HG03108 (cell line): ENCODE results near the gene ACBD6.
"Not testable (repeated sequence)": the region's sequence is repeated elsewhere in the genome, so short reads cannot be mapped to it uniquely, and the experiment has no call there.

Experiments
- ATAC-seq: cut with Tn5 transposase; IDR thresholded peaks from one replicate; pipeline ENCODE4 v1.9.1; 2021; ENCODE audit warnings: moderate library complexity; ENCODE audit not compliant: unreplicated experiment

The ACBD6 gene

DNA sequence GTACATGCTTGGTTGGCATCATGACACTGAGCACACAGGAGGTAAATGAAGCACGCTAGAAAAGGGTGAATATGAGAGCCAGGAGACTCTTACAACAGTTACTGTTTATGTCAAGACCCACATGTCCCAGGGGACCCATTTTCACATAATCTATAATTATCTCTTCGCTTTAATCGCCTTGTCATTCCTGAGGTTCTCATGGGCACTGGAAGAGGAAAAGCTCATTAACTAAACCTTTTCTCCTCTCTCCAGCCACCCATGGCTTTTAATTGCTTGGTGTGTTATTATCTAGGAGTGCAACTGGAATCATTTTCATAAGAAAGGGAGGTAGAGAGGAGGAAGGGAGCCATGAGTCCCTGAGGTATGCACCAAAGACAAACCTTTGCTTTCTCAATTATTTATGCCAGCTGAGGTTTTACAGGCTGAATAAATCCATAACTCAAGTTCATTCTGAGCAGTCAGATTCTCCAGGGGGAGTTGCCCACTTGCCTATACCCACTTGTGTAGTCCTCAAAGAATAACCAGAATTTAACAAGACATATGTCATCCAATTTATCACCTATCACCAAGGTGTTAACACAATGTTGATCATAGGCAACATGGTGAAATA, 77.4 kb downstream of the ACBD6 start:
- no peak for ATAC-seq

DNA sequence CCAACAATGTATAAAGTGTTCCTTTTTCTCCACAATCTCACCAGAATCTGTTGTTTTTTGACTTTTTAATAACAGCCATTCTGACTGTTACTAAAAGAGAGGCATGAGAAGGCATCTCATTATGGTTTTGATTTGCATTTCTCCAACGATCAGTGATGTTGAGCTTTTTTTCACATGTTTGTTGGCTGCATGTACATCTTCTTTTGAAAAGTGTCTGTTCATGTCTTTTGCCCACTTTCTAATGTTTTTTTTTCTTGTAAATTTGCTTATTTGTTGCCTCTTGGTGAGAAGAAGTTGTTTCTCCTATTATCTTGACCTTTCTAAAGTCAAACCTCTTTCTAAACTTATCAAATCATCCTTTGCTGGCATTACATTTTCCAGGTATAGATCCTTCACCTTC, 80.8 kb downstream of the ACBD6 start:
- no peak for ATAC-seq

DNA sequence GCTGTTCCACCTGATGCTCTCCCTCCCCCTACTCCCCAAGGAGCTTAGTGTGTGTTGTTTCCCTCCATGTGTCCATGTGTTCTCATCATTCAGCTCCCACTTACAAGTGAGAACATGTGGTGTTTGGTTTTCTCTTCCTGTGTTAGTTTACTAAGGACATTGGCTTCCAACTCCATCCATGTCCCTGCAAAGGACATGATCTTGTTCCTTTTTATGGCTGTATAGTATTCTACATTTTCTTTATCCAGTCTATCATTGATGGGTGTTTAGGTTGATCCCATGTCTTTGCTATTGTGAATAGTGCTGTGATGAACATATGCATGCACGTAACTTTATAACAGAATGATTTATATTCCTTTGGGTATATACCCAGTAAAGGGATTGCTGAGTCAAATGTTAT, 81.2 kb downstream of the ACBD6 start:
- ATAC-seq, result not testable (repeated sequence)

DNA sequence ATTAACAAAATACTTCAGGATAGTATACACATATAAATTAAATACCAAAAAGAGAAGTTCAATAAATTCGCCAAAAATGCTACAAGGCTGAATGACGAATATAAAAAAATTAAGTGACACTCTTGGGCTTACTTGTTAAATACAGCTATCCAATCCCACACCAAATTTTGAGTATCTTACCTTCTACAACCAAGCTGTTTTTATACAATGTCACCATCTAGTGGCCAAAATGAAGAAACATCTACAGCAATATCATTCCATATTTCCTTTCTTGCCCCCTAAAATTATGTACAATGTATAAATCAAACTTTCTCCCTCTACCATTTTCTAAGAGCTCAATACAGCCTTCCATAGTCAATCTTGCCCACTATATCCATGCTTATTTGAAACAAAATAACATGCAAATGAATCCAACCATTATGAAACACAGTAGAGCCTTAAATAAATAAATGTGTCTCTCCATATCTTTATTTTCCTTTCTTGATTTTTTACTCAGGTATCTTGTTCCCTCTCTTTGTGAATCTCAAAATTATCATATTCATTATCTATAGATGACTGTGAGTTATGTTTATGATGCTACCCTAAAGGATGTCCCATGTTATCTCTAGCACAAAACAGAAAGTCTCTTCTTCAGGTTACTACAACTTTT, 86.3 kb downstream of the ACBD6 start:
- ATAC-seq, result no peak

DNA sequence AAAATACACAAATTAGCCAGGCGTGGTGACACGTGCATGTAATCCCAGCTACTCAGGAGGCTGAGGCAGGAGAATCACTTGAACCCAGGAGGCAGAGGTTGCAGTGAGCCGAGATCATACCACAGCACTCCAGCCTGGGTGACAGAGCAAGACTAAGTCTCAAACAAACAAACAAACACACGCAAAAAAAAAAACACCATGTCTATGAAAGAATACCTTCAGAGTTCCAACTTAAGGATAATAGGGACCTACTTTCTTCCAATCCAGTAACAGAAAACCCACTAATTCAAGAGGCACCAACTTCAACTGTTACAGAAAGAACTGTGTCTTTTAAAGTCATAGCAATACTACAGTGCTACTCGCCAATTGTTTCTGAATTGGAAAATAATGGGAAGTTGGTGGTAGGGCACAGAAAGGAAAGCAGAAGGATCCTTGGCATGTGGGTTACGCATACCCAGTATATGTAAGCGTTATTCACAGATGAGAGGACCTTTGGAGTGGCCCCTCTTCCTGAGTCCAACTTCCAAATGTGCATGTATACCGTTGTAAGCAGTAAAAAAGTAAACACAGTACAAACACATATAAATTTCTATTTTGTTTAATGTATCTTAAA, 87.0 kb downstream of the ACBD6 start:
- ATAC-seq, result no peak

DNA sequence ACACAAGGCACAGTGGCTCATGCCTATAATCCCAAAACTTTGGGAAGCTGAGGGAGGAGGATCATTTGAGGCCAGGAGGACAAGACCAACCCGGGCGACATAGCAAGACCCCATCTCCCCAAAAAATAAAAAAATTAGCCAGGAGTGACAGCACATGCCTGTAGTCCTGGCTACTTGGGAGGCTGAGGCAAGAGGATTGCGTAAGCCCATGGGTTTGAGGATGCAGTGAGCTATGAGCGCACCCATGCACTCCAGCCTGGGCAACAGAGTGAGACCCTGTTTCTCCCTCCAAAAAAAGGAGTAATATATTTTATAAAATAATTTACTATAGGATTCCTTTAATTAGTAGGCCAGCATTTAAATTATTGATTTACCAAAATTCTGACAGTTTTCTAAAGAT, 89.8 kb downstream of the ACBD6 start:
- no peak for ATAC-seq

DNA sequence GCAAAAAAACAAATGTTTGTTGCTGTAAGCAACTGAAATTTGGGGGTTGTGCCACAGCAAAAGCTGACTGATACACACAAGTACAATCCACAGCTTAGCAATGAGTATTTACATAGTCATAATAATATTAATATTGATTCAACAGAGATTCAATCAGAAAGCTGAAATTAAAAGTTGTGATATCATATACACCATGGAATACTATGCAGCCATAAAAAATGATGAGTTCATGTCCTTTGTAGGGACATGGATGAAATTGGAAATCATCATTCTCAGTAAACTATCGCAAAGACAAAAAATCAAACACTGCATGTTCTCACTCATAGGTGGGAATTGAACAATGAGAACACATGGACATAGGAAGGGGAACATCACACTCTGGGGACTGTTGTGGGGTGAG, 94.2 kb downstream of the ACBD6 start:
- ATAC-seq, result not testable (repeated sequence)

DNA sequence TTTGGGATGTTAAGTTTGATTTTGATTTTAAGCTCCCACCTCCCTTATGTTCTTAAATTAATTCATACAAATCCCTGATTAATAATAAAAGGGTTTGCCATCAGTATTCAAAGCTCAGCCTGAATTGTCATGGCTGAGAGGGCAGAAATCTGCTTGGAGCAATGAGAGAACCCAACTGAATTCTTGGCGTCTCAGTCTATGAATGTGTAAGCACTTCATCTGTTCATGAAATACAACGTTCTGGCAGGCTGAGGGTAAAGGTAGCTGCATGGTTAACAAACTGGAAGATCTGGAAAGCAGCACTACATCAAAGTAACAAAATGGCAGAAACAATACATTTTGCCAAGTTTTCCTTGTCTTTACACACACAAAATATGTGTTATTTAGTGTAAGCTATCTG, 95.3 kb downstream of the ACBD6 start:
- no peak for ATAC-seq

DNA sequence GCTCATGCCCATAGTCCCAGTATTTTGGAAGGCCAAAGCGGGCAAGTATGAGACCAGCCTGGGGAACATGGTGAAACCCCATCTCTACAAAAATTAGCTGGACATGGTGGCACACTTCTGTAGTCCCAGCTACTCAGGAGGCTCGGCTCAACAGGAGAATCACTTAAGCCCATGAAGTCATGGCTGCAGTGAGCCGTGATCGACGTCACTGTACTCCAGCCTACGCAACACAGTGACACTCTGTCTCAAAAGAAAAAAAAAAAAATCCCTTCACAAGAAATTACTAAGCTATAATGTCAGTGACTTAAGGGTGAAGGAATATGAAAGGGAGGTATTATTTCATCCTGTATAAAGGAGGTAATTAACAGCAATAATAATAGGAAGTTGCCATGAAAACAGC, 99.8 kb downstream of the ACBD6 start:
- no peak for ATAC-seq

DNA sequence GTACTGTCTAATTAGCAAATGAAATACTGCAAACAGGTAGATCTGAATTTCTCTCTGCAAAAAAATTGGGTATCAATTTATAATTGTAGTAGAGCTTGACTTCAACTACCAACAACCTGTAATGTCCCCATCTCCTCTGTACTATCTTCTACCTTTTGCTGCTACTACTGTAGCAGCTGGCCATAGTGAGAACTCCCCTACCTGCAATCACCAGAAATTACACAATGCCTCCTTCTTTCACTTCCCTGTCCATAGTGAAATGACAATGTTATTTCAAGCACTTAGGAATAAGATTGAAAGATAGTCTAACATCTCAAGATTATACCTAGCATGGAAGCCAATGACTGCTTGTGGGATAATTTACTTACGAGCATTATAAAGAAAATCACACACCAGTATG, 100.4 kb downstream of the ACBD6 start:
- ATAC-seq, result no peak

DNA sequence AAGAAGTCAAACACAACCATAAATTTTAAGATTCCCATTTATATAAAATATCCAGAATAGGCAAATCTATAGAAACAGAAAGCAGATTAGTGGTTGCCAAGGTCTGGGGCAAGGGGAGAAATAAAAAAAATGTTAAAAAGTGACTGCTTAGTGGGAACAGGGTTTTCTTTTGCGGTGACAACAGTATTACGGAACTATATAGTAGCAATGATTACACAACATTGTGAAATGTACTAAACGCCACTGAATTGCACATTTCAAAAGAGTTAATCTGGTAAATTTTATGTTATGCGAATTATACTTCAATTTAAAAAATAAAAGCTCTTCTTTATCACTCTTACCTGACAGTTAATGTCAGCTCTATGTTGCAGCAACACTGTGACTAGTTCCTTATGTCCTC, 105.2 kb downstream of the ACBD6 start:
- ATAC-seq, result no peak

DNA sequence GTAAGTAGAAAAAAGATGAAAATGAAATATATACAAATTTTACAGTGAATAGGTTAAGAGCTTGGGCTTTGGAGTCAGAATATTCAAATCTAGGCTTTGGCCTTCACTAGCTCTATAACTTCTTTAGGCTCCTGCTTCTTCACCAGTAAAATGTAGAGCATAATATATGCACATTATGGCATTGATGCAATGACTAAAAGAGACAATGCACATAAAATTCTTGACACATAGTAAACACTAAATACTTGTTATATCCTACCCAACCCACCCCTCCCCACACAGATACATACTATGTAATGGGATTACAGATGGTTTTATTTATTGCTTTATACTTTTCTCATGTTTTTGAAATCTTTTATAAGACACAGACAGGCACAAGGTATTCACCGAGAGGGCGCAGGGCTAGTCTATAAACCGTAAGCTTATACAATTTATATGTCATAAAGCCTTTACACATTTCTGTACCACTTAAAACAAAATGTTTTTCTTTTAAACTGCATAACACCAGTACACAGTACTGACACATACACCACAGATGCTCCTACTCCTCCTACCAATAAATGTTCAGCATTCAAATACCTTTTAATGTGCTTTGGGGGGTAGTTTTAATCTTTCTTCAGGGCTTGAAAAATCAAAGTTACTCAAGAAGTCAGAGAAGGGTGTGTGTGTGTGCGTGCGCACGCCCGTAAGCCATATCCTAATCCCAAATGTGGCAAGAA, 109.8 kb downstream of the ACBD6 start:
- ATAC-seq, result no peak

DNA sequence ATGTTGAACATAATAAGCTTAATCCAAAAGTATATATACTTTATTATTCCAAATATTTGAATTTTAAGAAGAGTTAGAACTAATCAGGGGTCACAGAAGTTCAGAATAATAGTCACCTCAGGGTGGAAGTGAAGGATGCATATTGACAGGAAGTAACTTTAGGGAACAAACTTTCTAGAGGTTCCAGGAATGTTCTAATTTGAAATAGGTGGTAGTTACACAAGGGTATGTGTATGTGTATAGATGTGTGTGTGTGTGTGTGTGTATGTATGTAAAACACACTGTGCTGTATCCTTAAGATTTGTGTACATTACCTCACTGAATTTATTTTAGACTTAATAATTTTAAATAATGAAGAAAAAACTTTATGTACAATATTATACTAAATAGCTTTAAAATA, 110.4 kb downstream of the ACBD6 start:
- no peak for ATAC-seq

DNA sequence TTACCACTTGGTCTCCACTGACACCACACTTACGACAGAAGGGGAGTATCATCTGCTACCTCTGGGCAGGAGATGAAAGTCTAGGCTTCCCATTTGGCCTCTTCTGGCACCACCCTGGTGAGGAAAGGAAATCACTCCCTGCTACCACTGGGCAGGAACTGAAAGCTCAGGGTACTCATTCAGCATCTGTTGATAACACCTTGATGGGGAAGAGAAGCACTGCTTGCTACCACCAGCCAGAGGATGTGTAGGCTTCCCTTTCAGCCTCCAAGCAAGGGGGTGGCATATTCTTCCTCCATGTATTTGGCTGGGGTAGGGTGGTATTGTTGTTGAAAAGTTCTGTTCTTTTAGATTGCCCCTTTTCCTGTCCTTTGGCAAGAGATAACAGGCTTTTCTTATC, 115.0 kb downstream of the ACBD6 start:
- ATAC-seq, result no peak

DNA sequence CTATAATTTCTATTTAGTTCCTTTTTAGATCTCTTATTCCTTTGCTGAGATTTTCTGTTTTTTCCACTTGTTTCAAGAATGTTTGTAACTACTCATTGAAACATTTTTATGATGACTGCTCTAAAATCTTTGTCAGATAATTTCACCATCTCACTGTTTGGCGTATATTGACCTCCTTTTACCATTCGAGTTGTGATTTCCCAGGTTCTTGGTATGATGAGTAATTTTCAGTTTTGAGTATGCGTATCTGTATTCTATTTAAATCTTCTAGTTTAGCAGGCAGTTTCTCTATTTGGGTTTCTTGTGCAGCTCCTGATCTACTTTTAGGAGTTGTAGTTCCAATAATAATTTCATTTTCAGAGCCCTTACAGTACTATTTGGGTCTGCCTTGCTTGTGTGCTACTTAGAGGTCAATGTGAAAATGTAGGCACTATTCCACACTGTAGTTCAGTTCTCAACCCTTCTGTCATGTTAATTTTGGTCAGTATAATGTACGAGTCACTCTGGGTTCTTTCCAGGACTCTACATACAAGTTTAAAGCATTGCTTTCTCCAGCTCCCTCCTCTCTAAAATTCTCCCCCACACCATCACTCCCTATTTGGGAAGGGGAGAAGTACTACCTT, 115.5 kb downstream of the ACBD6 start:
- ATAC-seq, result no peak

DNA sequence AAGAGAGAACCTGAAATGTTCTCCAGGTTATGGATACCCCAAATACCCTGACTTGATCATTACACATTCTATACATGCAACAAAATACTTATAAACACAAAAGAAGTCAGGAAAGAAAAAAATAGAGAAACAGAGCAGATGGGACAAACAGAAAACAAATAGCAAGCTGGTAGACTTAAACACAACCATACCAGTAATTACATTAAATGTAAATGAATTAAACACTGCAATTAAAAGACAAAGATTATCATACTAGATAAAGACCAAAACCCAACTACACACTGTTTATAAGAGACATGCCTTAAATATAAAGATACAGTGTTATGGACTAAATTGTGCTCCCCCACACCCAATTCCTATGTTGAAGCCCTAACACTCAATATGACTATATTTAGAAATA, 117.2 kb downstream of the ACBD6 start:
- no peak for ATAC-seq

DNA sequence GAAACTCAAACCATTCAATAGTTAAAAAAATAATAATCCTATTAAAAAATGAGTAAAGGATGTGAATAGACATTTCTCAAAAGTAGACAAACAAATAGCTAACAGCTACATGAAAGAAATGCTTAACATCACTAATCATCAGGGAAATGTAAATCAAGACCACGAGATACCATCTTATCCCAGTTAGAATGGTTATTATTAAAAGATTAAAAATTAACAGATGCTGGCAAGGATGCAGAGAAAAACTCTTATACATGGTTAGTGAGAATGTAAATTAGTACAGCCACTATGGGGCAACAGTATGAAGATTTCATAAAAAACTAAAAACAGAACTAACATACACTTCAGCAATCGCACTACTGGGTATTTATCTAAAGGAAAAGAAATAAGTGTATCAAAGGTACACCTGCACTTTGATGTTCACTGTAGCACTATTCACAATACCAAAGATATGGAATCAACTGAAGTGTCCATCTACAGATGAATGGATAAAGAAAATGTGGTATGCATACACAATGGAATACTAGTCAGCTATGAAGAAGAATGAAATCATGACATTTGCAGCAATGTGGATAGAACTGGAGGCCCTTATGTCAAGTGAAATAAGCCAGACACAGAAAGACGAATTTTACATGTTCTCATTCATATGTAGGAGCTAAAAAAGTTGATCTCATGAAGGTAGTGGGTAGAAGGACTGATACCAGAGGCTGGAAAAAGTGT, 117.9 kb downstream of the ACBD6 start:
- no peak for ATAC-seq

DNA sequence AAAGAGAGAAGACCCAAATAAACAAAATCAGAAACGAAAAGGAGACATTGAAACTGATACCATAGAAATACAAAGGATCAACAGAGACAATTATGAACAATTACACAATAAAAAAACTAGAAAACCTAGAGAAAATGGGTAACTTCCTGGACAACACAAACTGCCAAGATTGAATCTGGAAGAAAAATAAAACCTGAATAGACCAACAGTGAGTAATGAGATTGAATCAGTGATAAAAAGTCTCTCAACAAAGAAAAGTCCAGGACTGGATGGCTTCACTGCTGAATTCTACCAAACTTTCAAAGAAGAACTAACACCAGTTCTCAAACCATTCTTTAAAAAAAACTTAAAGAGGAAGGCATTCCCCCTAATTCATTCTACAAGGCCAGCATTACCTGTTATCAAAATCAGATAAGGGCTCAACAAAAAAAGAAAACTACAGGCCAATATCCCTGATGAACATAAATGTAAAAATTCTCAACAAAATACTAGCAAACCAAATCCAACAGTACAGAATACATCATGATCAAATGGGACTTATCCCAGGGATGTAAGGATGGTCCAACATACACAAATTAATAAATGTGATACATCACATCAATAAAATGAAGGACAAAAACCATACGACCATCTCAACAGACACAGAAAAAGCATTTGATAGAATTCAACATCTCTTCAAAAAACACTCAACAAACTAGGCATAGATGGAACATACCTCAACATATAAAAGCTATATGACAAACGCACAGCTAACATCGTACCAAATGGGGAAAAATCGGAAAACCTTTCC, 119.9 kb downstream of the ACBD6 start:
- ATAC-seq, result no peak

DNA sequence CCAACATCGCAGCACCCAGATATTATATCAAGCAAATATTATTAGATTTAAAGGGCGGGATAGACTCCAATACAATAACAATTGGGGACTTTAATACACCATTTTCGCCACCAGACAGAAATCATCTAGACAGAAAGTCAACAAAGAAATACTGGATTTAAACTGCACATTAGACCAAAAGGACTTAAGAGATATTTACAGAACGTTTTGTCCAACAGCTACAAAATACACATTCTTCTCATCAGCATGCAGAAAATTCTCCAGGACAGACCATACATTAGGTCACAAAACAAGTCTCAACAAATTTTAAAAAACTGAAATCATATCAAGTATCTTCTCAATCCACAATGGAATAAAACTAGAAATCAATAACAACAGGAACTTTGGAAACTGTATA, 121.2 kb downstream of the ACBD6 start:
- no peak for ATAC-seq
